Upper lobe of right lung (tissue), 1 donor: ENCODE measurements around the gene AIM2. TPM values are rescaled to one million over a fixed set of nuclear protein-coding genes. Genes with fewer than 3 reads are reported as not detected.

ENCODE experiments used
- ATAC-seq: fragments of 200-7000 bp; cut with Tn5 transposase; one replicate; pipeline ENCODE4 v1.9.1; 2020; ENCODE audit warnings: mild to moderate bottlenecking, moderate library complexity
- DNase-seq: peaks from one replicate; pipeline ENCODE4 v3.0.0-alpha.2; 2020
- H3K27ac ChIP-seq: fragments of 200-600 bp; one replicate; pipeline ENCODE4 v1.8.0; 2022
- H3K27me3 ChIP-seq: fragments of 200-600 bp; one replicate; pipeline ENCODE4 v1.8.0; 2022; ENCODE audit warnings: mild to moderate bottlenecking
- H3K36me3 ChIP-seq: fragments of 200-600 bp; one replicate; pipeline ENCODE4 v1.8.0; 2022
- H3K4me1 ChIP-seq: fragments of 200-600 bp; one replicate; pipeline ENCODE4 v1.8.0; 2022
- H3K4me3 ChIP-seq: fragments of 200-600 bp; one replicate; pipeline ENCODE4 v1.8.0; 2022; ENCODE audit warnings: mild to moderate bottlenecking
- H3K9me3 ChIP-seq: fragments of 200-600 bp; one replicate; pipeline ENCODE4 v1.8.0; 2022
- intact Hi-C: fragments of 100-400 bp; cut with DNase I; formaldehyde crosslinking; loops from one replicate; pipeline ENCODE4 v1.11.0; 2022
- total RNA-seq: library from RNA; stranded (reverse); fragmentation: NEBNext Ultra II Directional; extraction: Animal tissue kit (Norgen Biotek cat#: 25700); gene quantifications from one replicate; pipeline ENCODE4 v1.2.1, GENCODE V29; 2021
- TF ChIP-seq, protein P1 (sequence below): fragments of 200-600 bp; IDR thresholded peaks from one replicate; pipeline ENCODE4 v1.8.0; 2022; ENCODE audit warnings: antibody characterized with exemption
- donor health status: DM: no; HTN: yes; CAD: no; lungs with severe emphysema.

The AIM2 gene
- total RNA-seq, 1 donor from 2014 or later, result 3.0 TPM

DNA sequence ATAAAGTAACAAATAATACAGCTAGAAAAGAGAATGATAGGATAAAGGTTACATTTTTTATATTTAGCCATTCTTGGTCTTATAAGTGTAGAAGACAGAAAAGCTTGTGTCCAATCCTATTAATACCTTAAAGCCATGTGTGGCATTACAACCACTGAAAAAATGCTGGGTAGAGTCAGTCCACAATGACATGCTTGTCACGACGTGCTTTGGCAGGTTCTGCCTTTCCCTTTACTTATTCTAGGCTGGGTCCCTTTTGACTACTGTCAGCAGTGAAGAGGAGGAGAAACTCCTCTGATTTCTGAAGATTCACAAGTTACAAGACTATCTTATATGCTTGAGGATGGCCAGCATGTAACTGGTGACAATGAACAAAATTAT, 14.6 kb upstream of the AIM2 start:
- Histone ChIP-seq H3K27me3 (no peaks in the 10 kb centered on the region), H3K27ac (no peak overlapping the region), H3K4me1 (no peaks in the 10 kb centered on the region), H3K4me3 (no peak overlapping the region), H3K36me3 (no peaks in the 10 kb centered on the region), H3K9me3 (no peaks in the 10 kb centered on the region)
- no peak for DNase-seq
- ATAC-seq, result no peak
- intact Hi-C loops, result no loop called here
- TF ChIP-seq, protein P1, sequence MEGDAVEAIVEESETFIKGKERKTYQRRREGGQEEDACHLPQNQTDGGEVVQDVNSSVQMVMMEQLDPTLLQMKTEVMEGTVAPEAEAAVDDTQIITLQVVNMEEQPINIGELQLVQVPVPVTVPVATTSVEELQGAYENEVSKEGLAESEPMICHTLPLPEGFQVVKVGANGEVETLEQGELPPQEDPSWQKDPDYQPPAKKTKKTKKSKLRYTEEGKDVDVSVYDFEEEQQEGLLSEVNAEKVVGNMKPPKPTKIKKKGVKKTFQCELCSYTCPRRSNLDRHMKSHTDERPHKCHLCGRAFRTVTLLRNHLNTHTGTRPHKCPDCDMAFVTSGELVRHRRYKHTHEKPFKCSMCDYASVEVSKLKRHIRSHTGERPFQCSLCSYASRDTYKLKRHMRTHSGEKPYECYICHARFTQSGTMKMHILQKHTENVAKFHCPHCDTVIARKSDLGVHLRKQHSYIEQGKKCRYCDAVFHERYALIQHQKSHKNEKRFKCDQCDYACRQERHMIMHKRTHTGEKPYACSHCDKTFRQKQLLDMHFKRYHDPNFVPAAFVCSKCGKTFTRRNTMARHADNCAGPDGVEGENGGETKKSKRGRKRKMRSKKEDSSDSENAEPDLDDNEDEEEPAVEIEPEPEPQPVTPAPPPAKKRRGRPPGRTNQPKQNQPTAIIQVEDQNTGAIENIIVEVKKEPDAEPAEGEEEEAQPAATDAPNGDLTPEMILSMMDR, result no peak

DNA sequence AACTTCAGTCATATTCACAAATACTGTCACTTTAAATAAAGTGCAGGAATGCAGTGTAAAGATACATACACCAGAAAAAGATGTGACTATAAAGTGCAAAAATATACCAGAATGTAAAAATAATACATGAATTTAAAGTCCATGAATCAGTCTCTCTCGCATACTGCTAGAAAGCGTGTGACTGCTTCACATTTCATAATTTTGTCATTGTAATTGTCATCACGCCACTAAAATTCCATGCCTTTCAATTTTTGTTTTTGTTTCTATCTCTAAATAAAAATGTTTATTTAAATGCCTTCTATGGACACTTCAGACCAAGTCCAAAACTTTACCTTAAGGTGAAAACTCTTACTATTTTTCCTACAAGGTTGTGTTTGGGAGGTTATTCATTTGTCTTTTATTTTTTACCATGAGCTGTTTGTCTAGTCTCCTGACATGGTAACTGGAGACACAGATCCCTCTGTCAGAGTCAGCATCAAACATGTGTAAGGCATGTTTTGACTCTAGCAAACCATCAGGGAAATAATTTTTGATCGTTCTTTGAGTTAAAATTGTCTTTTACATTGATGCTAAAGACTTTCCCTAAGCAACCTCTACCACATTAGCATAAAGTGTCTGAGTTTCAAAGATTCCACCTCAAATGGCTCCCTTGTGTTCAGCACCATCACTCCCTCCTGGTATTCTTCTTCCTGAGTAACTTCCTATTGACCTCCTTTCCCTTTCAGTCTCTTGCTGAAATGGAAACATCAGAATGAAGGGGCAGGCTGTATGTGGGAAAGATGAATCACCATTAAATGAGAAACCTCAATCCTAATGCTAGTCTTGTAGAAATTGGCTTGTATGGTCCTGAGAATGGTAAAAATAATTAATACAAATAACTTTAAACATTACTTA, 14.0 kb upstream of the AIM2 start:
- H3K27me3 ChIP-seq, result no peaks in the 10 kb centered on the region
- H3K27ac ChIP-seq, result no peak overlapping the region
- DNase-seq, result no peak
- TF ChIP-seq, protein P1, result no peak
- ATAC-seq, result no peak
- H3K4me3 ChIP-seq, result no peak overlapping the region
- no peaks in the 10 kb centered on the region for H3K9me3 ChIP-seq
- H3K36me3 ChIP-seq, result no peaks in the 10 kb centered on the region
- no peaks in the 10 kb centered on the region for H3K4me1 ChIP-seq
- intact Hi-C loops, result no loop called here

DNA sequence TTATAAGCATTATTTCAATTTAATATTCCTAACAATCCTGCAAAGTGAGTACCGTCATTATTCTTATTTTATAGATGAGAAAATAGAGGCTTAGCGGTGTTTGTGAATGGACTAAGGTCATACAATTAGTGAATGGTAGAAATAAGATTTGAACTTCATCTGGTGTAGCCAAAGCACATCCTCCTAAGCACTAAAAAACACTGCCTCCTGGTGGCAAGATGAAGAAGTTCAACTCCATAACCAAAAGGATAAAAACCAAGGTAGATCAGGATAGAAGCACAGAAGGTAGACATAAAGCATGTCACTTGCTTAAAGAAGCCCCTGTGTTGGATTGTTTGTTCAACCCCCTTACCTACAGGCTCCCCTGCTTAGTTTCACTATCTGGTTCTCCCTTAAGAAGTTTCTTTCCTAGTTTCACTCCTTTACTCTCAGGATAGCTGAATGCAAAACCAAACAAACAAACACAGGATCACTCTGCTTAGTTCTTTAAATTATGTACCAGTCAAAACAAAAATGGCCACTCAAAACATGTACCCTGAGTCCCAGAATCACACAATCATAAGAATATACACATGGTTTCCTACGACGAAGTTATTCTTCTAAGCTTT, 12.7 kb upstream of the AIM2 start:
- ATAC-seq (peak; percentile 31), DNase-seq (no peak)
- Histone ChIP-seq H3K4me3 (no peak overlapping the region), H3K27ac (no peak overlapping the region), H3K9me3 (no peaks in the 10 kb centered on the region), H3K36me3 (no peaks in the 10 kb centered on the region), H3K4me1 (no peaks in the 10 kb centered on the region), H3K27me3 (no peaks in the 10 kb centered on the region)
- TF ChIP-seq, protein P1, result peak; percentile 64
- intact Hi-C loops, result no loop called here

DNA sequence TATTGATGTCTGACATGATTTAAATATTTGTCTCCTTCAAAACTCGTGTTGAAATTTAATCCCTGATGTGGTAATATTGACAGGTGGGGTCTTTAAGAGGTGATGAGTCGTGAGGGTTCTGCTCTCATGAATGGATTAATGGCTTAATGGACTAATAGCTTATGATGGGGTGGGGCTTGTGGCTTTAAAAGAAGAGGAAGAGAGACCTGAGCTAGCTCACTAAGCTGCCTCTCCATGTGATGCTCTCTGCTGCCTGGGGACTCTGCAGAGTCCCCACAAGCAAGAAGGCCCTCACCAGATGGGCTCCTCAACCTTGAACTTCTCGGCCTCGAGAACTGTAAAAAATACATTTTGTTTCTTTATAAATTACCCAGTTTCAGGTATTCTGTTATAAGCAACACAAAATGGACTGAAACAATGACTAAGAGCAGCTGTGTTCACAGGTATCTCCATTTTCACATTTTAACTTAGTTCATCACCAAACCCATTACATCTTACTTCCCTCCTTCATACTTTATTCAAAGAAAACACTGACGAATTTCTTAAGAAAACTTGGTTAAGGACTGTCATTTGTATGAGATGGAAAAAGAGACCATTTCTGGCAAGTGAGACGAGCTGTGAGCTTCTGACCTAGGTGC, 12.1 kb upstream of the AIM2 start:
- no peak overlapping the region for H3K27ac ChIP-seq
- ATAC-seq, result no peak
- TF ChIP-seq, protein P1, result no peak

DNA sequence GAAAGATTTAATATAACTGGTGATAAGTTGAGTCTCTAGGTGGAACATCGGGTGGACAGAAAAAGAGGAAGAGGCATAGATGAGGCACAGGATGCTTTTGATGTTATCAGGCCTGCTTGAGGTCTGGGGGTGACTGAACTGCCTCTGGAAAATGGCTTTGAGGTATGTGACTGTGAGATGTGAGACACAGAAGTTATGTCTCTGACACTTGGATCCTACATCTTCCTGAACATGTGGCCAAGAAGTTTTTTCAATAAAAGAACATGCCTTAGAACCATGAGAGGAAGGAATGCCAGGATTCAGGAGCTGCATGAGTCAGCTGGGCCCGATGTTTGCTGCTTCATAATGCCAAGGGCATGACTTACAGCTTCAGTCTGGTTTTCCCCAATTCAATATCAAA, 11.5 kb upstream of the AIM2 start:
- Histone ChIP-seq H3K4me3 (no peak overlapping the region), H3K9me3 (no peaks in the 10 kb centered on the region), H3K36me3 (no peaks in the 10 kb centered on the region), H3K4me1 (no peaks in the 10 kb centered on the region), H3K27me3 (no peaks in the 10 kb centered on the region), H3K27ac (no peak overlapping the region)
- TF ChIP-seq, protein P1, result no peak
- ATAC-seq, result no peak
- intact Hi-C loops, result no loop called here
- no peak for DNase-seq

More for the DNA sequence above, 12.1 kb upstream of the AIM2 start:
- intact Hi-C loops, result no loop called here
- no peaks in the 10 kb centered on the region for H3K4me1 ChIP-seq
- no peak for DNase-seq
- H3K9me3 ChIP-seq, result no peaks in the 10 kb centered on the region
- no peaks in the 10 kb centered on the region for H3K27me3 ChIP-seq
- H3K36me3 ChIP-seq, result no peaks in the 10 kb centered on the region
- no peak overlapping the region for H3K4me3 ChIP-seq
